B cell (primary cell): ENCODE data around the gene PPP1R2B. TPM values are rescaled to one million over a fixed set of nuclear protein-coding genes. Genes with fewer than 3 reads are reported as not detected.

Experiments used
- ATAC-seq: fragments of 200-7000 bp; cut with Tn5 transposase; one replicate; pipeline ENCODE4 v1.10.0; 2021; ENCODE audit warnings: low read depth, mild to moderate bottlenecking, moderate number of reproducible peaks, moderate library complexity
- CTCF ChIA-PET: fragments of 350-600 bp; sonication (Branson Sonifier 250); formaldehyde crosslinking; loops from one replicate; lab custom pipeline; 2021; ENCODE audit warnings: antibody characterized with exemption, inconsistent platforms; lab: Charles Lee
- POLR2A ChIA-PET: fragments of 350-600 bp; sonication (Branson Sonifier 250); formaldehyde crosslinking; loops from one replicate; lab custom pipeline; 2021; ENCODE audit warnings: antibody characterized with exemption; lab: Charles Lee
- DNase-seq: peaks from one replicate; pipeline ENCODE4 v3.0.0; 2013
- H2AFZ ChIP-seq: 2 replicates; pipeline ENCODE4 v1.6.1; 2012; ENCODE audit warnings: mild to moderate bottlenecking, low read depth, low read length; ENCODE audit not compliant: insufficient read depth, poor library complexity, severe bottlenecking
- H3K27ac ChIP-seq, 2 donors: 1 replicate in 1 of 2; 2 replicates in 1 of 2; pipeline ENCODE4 v1.5.1; 2012 to 2013; ENCODE audit warnings: low read length in 2 of 2, mild to moderate bottlenecking in 2 of 2, moderate library complexity in 1 of 2
- H3K27me3 ChIP-seq, 4 experiments: fragments of 200-600 bp in 1 of 4; sonication (generic) in 1 of 4; replicated peaks in 1 of 4; 1 replicate in 2 of 4; 2 replicates in 2 of 4; pipeline versions ENCODE4 v1.6.1 to v1.7.0; 2013 to 2016; ENCODE audit warnings: low read length in 3 of 4, mild to moderate bottlenecking in 2 of 4, mixed read lengths in 1 of 4, moderate library complexity in 1 of 4; ENCODE audit not compliant: insufficient read depth in 4 of 4, control insufficient read depth in 3 of 4; ENCODE audit errors: control extremely low read depth in 1 of 4
- H3K36me3 ChIP-seq, 2 experiments: replicated peaks in 1 of 2; 1 replicate in 1 of 2; 2 replicates in 1 of 2; pipeline versions ENCODE4 v1.6.1 to v1.7.1; 2013; ENCODE audit warnings: low read length in 1 of 2; ENCODE audit not compliant: insufficient read depth in 2 of 2, control insufficient read depth in 1 of 2; ENCODE audit errors: control extremely low read depth in 1 of 2, extremely low read depth in 1 of 2
- H3K4me1 ChIP-seq, 2 donors: fragments of 200-600 bp in 1 of 2; sonication (generic) in 1 of 2; 1 replicate in 1 of 2; 2 replicates in 1 of 2; pipeline versions ENCODE4 v1.5.1 to v1.6.1; 2013 to 2017; ENCODE audit warnings: low read length in 2 of 2; ENCODE audit not compliant: control insufficient read depth in 2 of 2, insufficient read depth in 2 of 2
- H3K4me2 ChIP-seq: replicated peaks from 2 replicates; pipeline ENCODE3; 2012; ENCODE audit warnings: mild to moderate bottlenecking, low read depth, low read length; ENCODE audit not compliant: poor library complexity, severe bottlenecking
- H3K4me3 ChIP-seq, 5 experiments: fragments of 200-600 bp in 1 of 5; sonication (generic) in 1 of 5; 1 replicate in 3 of 5; 2 replicates in 2 of 5; pipeline versions ENCODE4 v1.5.1 to v1.7.0; 2011 to 2016; ENCODE audit warnings: low read length in 4 of 5, mild to moderate bottlenecking in 4 of 5, low read depth in 2 of 5, control low read depth in 1 of 5, moderate library complexity in 1 of 5; ENCODE audit not compliant: insufficient read depth in 1 of 5; ENCODE audit errors: control extremely low read depth in 1 of 5, extremely low read depth in 1 of 5
- H3K79me2 ChIP-seq: fragments of 200-600 bp; sonication (generic); one replicate; pipeline ENCODE4 v1.6.0; 2016; ENCODE audit warnings: low read length; ENCODE audit not compliant: control insufficient read depth, insufficient read depth
- H3K9ac ChIP-seq: fragments of 200-600 bp; sonication (generic); 2 replicates; pipeline ENCODE4 v1.6.1; 2017; ENCODE audit warnings: mild to moderate bottlenecking, low read length, moderate library complexity
- H3K9me3 ChIP-seq, 3 donors: one replicate each; pipeline versions ENCODE4 v1.6.1 to v1.7.1; 2013; ENCODE audit warnings: low read length in 2 of 3; ENCODE audit not compliant: control insufficient read depth in 2 of 3, insufficient read depth in 1 of 3; ENCODE audit errors: control extremely low read depth in 1 of 3
- H4K20me1 ChIP-seq: 2 replicates; pipeline ENCODE4 v1.6.0; 2012; ENCODE audit warnings: mild to moderate bottlenecking, low read length; ENCODE audit not compliant: insufficient read depth, control insufficient read depth, poor library complexity, severe bottlenecking
- H3K27ac Mint-ChIP-seq: one replicate; pipeline ENCODE4 v1.8.0; 2021; ENCODE audit warnings: mixed read lengths
- H3K27me3 Mint-ChIP-seq: one replicate; pipeline ENCODE4 v1.8.0; 2021; ENCODE audit warnings: mixed read lengths
- H3K4me1 Mint-ChIP-seq: one replicate; pipeline ENCODE4 v1.8.0; 2021; ENCODE audit warnings: mixed read lengths
- H3K4me3 Mint-ChIP-seq: one replicate; pipeline ENCODE4 v1.8.0; 2021; ENCODE audit warnings: mixed read lengths
- H3K9me3 Mint-ChIP-seq: one replicate; pipeline ENCODE4 v1.8.0; 2022; ENCODE audit warnings: mixed read lengths; ENCODE audit not compliant: insufficient read depth
- EZH2 ChIP-seq: IDR thresholded peaks from 2 replicates; pipeline ENCODE4 v1.6.1; 2012; ENCODE audit warnings: borderline replicate concordance, low read depth, mild to moderate bottlenecking, moderate library complexity, low read length; ENCODE audit not compliant: insufficient read depth, poor library complexity, severe bottlenecking
- WGBS: methylation state at CpG from one replicate; pipeline ENCODE4 v1.1.5; 2013; ENCODE audit warnings: missing lambda C conversion rate; ENCODE audit not compliant: insufficient coverage; 5-methylcytosine and 5-hydroxymethylcytosine counted together
- intact Hi-C: fragments of 100-400 bp; cut with micrococcal nuclease; formaldehyde crosslinking; loops from one replicate; pipeline ENCODE4 v1.10.0; 2022
- polyA plus RNA-seq: library from polyadenylated mRNA; depleted of rRNA; stranded (reverse); fragments of >200 nt; gene quantifications from 2 replicates; pipeline ENCODE4 v1.2.3, GENCODE V29; 2012
- total RNA-seq, 2 donors: library from RNA; stranded (reverse); fragments of 120-200 nt in 1 of 2; gene quantifications; 1 replicate in 1 of 2; 2 replicates in 1 of 2; pipeline versions ENCODE4 v1.2.3 to v1.2.4, GENCODE V29; 2013 to 2022
- TF ChIP-seq, protein P1 (sequence below): fragments of 200-600 bp; IDR thresholded peaks from one replicate; pipeline ENCODE4 v1.8.0; 2022; ENCODE audit warnings: antibody characterized with exemption, mild to moderate bottlenecking

The PPP1R2B gene
- total and polyA plus RNA-seq, 2 donors (not counting 1 experiment from before 2014, with no cell fraction given) = 0.15 TPM; not detected in 1

DNA sequence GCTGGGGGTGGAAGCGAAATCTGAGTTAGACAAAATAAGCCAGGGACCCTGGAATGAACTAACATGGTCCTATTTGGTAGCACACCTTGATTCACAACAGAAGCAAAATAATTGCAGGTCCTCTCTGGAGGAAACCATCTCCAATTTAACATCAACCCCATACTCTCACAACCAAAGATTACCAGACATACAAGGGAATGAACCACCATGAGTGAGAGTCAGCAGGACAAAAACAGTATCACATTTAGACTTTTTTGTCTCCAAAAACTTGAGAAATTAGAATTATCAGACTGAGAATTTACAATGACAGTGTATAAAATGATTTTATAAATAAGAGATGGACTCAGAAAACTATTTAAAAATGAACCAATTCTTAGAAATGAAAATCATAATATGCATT lies 21.1 kb downstream of the PPP1R2B start:
- ChIA-PET POLR2A (no interaction called here), CTCF (no interaction called here)
- DNase-seq (no peak), ATAC-seq (no peak)
- Histone ChIP-seq H3K36me3 (no peaks in the 10 kb centered on the region), H2AFZ (no peak overlapping the region), H3K27ac (no peak overlapping the region), H4K20me1 (no peaks in the 10 kb centered on the region), H3K9me3 (peaks cover 0 to 12% (median 3%) of the 10 kb centered on the region in 3 donors), H3K9ac (no peak overlapping the region), H3K4me1 (no peaks in the 10 kb centered on the region), H3K79me2 (no peaks in the 10 kb centered on the region), H3K4me3 (no peak overlapping the region), H3K4me2 (no peak overlapping the region), H3K27me3 (peaks cover 0 to 4% (median 2%) of the 10 kb centered on the region in 4 experiments)
- H3K4me1 Mint-ChIP-seq = no peaks in the 10 kb centered on the region
- no peak overlapping the region for H3K4me3 Mint-ChIP-seq
- H3K27ac Mint-ChIP-seq = no peak overlapping the region
- TF ChIP-seq, protein P1, sequence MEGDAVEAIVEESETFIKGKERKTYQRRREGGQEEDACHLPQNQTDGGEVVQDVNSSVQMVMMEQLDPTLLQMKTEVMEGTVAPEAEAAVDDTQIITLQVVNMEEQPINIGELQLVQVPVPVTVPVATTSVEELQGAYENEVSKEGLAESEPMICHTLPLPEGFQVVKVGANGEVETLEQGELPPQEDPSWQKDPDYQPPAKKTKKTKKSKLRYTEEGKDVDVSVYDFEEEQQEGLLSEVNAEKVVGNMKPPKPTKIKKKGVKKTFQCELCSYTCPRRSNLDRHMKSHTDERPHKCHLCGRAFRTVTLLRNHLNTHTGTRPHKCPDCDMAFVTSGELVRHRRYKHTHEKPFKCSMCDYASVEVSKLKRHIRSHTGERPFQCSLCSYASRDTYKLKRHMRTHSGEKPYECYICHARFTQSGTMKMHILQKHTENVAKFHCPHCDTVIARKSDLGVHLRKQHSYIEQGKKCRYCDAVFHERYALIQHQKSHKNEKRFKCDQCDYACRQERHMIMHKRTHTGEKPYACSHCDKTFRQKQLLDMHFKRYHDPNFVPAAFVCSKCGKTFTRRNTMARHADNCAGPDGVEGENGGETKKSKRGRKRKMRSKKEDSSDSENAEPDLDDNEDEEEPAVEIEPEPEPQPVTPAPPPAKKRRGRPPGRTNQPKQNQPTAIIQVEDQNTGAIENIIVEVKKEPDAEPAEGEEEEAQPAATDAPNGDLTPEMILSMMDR = no peak
- no peak for TF ChIP-seq EZH2
- H3K27me3 Mint-ChIP-seq = peaks cover 8% of the 10 kb centered on the region
- WGBS = 82% methylated on average over 1 of the region's 1 CpG
- intact Hi-C loops = no loop called here
- H3K9me3 Mint-ChIP-seq = peaks cover 13% of the 10 kb centered on the region

DNA sequence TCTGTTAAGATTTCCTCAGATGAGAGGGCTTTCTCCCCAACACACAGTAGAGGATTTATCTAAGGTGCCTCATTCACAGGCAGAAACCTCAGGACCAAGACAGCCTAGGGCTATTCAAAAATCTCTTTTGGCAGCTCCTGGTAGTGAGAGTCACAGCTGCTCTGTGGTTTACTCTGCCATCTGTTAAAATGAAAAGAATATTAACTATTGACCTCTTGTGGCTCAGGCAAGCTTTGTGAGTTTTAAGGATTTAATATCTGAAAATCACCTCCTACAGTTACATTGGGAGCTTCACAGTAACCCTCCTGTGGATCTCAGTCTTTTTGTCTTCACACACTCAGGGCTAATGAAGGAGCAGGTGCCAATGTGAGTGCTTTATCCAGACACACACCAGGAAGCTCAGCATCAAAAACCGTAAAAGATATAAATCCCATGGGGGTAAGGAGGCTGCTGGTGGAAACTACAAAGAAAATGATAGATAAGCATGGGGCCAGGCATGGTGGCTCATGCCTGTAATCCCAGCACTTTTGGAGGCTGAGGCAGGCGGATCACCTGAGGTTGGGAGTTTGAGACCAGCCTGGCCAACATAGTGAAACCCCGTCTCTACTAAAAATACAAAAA lies 29.7 kb downstream of the PPP1R2B start:
- no peak overlapping the region for H2AFZ ChIP-seq
- Mint-ChIP-seq H3K27ac (no peak overlapping the region), H3K4me3 (no peak overlapping the region), H3K9me3 (no peaks in the 10 kb centered on the region), H3K27me3 (peaks cover 8% of the 10 kb centered on the region), H3K4me1 (peaks cover 4% of the 10 kb centered on the region)
- peaks cover 3% of the 10 kb centered on the region in 2 donors for H3K4me1 ChIP-seq
- no CpG with 5 or more reads among the region's 3 CpGs for WGBS
- H4K20me1 ChIP-seq = no peaks in the 10 kb centered on the region
- POLR2A ChIA-PET = no interaction called here
- DNase-seq = no peak
- no peak for ATAC-seq
- H3K79me2 ChIP-seq = no peaks in the 10 kb centered on the region
- H3K4me3 ChIP-seq = no peak overlapping the region
- no peaks in the 10 kb centered on the region for H3K36me3 ChIP-seq
- no peak overlapping the region for H3K4me2 ChIP-seq
- H3K9ac ChIP-seq = no peak overlapping the region
- H3K27ac ChIP-seq = no peak overlapping the region
- TF ChIP-seq, protein P1 = no peak
- no peak for TF ChIP-seq EZH2
- H3K9me3 ChIP-seq = no peaks in the 10 kb centered on the region
- H3K27me3 ChIP-seq = peaks cover 0 to 4% (median 0%) of the 10 kb centered on the region in 4 experiments
- CTCF ChIA-PET = no interaction called here
- intact Hi-C loops = no loop called here
